ENCODE data around the gene C1orf216.
"Not testable (repeated sequence)": the region's sequence is repeated elsewhere in the genome, so short reads cannot be mapped to it uniquely, and the experiment has no call there.

The C1orf216 gene

DNA sequence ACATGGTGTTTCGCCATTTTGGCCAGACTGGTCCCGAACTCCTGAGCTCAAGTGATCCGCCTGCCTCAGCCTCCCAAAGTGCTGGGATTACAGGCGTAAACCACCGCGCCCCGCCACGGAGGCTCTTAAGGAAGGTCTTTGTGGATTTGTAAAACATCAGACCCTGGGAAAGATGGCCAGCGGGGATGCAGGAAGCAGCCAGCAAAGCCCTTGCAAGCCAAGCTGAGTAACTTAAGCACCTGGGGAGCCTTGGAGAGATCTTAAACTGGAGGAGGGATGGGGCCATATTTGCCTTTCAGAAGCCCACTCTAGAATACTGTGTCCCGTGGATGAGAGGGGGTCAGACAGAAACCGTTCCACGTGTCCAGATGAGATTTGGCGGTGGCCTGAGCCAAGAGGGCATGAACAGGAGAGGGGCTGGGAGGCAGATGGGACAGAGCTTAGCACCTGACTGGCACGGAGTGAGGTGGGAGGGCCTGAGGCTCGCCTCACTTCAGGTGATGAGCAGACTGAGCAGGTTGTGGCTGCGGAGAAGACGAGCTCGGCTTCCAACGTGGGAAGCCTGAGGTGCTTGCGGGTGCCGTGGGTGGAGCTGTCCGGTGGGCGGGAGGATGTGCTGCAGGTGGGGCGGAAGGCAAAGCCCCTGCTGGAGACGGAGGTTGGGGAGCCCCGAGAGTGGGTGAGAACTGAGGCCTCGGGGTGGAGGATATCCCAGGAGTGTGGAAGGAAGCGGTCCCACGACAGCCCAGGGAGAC is 11.7 kb downstream of the C1orf216 start:
- peak; percentile 30 to 45 for ATAC-seq

DNA sequence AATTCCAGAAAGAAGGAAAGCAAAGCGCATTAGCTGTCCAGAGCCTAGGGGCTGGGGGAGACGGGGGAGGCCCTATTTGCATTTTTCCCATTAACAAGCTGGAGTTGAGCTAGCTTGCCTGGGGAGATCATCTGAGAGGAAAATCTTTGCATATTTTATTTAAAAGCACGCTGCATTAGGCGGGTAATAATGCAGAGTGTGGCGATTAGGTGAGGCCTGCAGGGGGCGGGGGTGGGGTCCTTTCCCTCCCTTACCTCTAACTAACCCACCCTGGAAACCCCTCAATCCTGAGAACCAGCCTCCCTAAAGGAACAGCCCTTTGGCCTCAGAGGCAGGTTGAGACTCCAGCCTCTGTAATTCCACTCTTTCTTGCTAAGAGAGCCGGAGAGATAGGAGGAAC is 16.2 kb downstream of the C1orf216 start:
- ATAC-seq: no peak

DNA sequence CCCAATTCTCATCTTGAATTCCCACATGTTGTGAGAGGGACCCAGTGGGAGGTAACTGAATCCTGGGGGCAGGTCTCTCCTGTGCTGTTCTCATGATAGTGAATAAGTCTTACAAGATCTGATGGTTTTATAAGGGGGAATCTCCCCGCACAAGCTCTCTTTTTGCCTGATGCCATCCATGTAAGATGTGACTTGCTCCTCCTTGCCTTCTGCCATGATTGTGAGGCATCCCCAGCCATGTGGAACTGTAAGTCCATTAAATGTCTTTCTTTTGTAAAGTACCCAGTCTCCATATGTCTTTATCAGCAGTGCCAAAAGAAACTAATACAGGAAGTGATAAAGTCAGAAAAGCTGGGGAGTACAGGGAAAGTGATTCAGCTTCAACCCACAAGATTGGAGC is 19.5 kb downstream of the C1orf216 start:
- ATAC-seq: not testable (repeated sequence)

DNA sequence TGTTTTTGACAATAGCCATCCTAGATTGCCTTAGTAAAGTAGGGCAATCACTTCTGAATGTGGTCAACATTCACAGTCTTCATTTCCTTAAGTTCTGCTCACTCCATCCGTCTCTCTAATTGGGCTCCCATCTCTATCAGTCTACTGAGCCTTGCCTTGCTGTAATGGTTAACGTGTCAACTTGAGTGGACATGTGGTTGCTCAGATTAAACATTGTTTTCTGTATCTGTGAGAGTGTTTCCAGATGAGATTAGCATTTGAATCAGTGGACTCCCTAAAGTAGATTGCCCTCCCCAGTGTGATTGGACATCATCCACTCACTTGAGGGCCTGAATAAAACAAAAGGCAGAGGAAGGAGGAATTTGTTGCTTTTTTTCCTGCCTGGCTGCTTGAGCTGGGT is 26.4 kb downstream of the C1orf216 start:
- ATAC-seq: no peak

DNA sequence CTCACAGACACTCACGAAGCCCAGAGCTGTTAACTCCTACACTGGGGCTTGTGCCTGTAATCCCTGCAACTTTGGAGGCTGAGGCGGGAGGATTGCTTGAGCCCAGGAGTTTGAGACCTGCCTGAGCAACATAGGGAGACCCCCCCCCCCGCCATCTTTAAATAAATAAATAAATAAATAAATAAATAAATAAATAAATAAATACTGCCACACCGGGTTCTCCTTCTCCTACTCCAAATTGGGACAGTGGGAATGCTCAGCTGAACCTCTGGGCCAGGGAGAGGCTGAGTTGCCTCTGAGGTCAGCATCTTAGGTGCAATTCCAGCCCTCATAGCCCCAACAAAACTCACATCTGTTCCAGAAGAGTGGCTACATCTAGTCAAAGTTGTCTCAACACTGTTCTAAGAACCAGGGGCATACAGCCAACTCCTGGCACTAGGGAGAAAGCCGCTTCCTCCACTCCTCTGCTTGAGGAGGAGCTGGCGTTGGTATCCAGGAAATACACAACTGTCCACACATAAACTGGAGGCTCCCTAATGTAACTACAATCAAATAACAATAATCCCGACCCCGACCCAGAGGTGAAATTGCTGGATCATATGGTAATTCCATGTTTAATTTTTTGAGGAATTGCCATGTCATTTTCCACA is 27.0 kb downstream of the C1orf216 start:
- ATAC-seq: no peak

DNA sequence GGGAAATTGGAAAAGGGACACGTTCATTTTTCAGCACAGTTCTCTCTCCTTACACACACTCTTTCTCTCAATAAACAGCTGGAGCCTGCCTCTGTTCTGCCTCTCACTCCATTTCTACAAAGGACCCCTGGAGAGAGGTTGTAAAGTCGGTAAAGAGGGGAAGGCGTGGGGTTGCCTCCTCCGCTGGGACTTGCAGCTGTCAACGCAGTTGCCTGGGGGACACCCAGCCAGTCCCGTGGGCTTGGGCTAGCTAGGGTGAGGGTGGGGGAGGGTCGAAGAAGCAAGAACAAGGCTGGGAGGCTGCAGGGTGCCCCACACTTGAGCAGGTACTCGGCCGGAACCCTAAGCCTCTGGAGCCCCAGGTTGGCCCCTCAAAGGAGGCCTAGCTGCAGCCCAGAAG is 27.6 kb downstream of the C1orf216 start:
- ATAC-seq: no peak

DNA sequence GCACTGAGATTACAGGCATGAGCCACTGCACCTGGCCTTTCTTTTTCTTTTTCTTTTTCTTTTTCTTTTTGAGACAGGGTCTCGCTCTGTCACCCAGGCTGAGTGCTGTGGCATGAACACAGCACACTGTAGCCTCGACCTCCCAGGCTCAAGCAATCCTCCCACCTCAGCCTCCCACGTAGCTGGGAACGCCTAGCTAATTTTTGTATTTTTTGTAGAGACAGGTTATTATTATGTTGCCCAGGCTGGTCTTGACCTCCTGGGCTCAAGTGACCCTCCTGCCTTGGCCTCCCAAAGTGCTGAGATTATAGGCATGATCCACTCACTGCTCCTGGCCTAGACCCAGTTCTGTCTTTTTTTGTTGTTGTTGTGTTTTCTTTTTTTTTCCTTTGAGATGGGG is 28.6 kb downstream of the C1orf216 start:
- not testable (repeated sequence) for ATAC-seq

DNA sequence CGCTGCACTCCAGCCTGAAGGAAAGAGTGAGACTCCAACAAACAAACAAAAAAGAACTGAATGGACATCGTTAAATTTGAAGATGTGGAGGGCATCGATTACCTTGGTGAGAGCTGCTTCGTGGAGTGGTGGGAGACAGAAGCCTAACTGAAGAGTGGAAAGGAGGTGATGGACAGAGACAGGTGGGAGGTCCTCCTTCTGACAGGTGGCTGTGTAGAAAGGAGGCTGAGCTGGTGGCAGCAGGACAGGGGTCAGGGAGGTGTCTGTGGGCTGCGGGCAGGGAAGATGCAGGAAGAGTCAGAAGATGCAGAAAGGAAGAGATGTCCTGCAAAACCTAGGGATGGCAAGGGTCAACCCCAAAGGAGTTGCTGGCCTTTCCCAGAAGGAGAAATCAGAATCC is 30.5 kb downstream of the C1orf216 start:
- ATAC-seq: no peak

DNA sequence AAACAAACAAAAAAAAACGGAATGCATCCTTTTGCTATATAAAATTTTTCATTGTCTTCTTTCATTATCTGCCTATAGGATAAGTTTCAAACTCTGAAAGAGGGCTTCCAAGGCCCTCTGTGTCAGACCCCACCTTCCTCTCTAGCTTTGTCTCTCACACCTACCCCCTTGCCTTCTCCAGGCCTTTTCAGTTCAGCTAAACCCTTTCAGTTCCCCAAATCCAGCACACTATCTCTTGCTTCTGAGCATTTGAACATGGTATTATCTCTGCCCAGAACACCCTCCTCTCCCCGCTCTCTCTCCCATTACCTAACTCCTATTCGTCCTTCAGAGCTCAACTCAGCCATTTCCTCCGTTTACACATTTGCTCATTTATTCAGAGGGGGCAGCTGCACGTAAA is 35.7 kb downstream of the C1orf216 start:
- ATAC-seq: no peak

DNA sequence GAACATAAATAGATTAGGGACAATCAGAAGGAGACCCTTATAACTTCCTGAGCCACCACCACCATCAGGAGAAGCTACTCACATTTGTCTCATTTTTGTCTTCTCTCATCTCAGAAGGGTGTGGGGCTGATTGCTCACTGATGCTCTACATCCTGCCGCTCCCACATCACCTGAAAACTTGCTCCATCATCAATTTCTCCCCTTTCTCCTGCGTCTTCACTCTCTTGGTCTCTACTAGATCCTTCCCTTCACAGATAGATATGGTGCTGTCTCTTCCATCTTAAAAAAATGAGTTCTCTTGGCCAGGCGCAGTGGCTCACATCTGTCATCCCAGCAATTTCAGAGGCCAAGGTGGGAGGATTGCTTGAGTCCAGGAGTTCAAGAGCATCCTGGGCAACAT is 38.4 kb downstream of the C1orf216 start:
- no peak for ATAC-seq

DNA sequence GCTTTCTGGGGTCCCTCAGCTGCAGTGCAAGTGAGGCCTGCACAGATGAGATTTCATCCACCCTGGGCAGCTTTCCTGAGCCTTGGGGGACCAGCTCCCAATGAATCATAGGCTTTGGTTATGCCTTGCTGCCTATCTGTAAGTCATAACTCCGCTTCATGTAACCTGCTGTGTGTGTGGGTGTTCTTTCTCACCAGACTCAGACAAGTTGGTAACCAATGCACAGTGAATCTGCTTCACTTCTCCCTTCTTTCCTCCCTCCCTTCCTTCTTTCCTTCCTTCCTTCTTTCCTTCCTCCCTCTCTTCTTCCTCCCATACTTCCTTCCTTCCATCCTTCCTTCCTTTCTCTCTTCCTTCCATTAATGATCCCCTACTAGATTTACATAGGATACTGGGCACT is 42.9 kb downstream of the C1orf216 start:
- no peak for ATAC-seq

DNA sequence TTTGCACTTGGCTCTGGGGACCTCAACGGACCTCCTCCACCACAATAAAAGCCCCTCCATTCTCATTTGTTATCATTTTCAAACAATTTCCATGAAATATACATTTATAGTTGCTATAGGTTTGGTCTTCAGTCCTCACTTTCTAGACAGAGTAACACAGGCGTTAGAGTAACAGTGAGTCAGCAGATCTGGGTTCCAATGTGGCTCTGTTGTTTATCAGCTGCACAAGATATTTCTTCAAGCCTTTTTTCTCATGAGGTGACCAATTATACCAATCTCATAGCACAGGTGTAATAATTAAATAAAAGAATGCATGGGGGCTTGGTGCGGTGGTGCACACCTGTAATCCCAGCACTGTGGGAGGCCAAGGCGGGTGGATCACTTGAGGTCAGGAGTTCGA is 44.6 kb downstream of the C1orf216 start:
- ATAC-seq: no peak

DNA sequence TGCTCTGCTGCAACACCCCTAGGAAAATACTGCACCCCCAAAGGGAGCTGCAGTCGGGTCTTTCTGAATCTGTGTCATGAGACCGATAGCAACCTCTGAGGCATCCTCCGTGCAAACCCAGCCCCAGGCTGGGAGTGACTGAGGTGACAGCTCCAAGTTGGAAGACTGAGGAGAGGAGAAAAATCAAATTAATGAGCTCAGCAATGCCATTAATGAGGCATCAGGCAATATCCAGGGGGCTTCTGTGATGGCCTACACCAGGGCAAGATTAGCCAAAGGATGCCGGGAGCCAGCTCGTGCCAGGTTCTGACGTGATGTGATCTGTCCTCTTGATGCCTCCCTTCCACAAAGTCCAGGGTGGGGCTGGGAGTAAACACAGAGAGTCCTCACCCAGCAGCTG is 46.6 kb downstream of the C1orf216 start:
- ATAC-seq: no peak

DNA sequence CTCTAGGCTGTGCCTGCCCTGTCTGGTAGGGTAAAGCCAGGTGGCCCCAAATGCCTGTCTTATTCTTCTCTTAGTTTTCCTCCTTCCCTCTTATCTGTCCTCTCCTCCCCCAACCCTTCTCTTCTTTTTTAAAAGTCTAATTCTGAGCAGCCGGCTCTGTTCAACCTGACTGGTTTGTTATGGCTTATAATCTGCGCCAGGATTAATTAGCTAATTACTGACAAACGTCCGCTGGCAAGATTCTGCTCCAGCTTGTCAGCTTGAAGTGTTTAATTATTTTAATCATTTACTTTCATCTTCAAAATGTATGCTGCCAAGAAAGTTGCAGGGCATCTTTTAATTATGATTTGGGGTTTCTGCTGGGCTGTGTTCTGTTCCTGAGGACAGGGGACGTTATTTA is 50.2 kb downstream of the C1orf216 start:
- no peak for ATAC-seq

DNA sequence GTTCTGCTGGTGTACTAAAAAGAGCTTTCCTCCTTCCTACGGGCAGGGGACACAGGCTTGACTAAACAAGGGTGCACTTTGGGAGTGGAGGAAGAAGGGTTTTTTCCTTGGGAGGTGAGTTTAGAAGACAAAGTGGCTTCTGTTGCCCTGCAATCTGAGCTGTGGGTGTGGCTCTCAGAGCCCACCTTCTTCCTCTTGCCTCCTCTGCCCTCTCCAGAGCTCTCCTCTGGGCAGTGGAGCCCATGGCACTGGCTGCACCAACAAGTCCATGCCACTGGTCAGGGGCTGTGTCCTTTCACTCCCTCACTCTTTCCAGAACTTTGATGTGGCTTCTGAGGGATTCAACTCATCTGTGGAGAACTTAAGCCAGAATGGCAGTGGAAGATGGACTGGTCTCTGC is 51.8 kb downstream of the C1orf216 start:
- ATAC-seq: no peak

DNA sequence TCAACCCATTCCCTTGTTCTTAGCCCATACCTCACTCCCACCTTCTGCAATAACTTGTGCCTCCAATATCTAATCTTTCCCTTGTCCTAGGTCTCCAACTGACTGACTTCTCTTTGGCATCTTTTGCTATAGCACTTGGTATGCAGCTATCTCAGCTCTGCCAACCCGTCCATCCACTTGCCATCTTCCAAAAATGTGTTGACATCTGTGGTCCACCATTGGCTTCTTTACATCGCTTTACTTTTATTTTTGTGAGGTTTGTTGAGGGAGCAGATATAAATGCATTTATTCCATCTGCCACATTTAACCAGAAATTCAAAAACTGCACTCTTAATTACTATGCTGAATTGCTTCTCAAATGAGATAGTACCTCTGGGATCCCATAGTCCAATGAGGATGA is 52.5 kb downstream of the C1orf216 start:
- no peak for ATAC-seq

Measured in activated CD4-positive, CD25-positive, alpha-beta regulatory T cell treated with anti-CD3 and anti-CD28 coated beads, Interleukin-2, amount 50 U/mL, for 24 hours (primary cell).